Pulmonary artery endothelial cell (primary cell): Measurements from ENCODE around the gene QKI. TPM values are rescaled to one million over a fixed set of nuclear protein-coding genes. Genes with fewer than 3 reads are reported as not detected.

Source experiments
- DNase-seq: peaks from one replicate; pipeline ENCODE4 v3.0.0-alpha.2; 2011; ENCODE audit warnings: low read depth, low spot score
- total RNA-seq: library from RNA; depleted of rRNA; stranded (reverse); fragments of >200 nt; gene quantifications from 2 replicates; pipeline ENCODE4 v1.2.3, GENCODE V29; 2014

Gene QKI
- total RNA-seq, 1 donor from 2014 or later: 195 TPM

DNA sequence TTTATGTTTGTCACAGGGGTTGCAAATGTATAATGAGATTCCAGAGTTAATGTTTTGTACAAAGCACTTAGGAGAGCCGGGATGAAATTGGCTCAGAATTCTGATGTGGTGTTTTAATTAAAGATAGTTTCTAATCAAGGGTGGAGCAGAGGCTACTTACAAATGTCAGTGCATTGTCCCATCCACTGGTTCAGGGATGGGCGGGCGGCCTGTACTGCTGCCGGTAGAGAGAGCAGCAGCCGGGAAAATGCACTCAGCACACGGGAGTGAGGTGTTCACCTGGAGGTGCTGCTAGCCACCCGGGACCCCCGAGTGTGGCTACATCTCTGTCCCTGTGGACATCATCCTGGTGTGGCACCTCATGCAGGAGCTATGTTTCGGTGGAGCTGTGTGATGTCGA, 193.3 kb downstream of the QKI start:
- no peak for DNase-seq

DNA sequence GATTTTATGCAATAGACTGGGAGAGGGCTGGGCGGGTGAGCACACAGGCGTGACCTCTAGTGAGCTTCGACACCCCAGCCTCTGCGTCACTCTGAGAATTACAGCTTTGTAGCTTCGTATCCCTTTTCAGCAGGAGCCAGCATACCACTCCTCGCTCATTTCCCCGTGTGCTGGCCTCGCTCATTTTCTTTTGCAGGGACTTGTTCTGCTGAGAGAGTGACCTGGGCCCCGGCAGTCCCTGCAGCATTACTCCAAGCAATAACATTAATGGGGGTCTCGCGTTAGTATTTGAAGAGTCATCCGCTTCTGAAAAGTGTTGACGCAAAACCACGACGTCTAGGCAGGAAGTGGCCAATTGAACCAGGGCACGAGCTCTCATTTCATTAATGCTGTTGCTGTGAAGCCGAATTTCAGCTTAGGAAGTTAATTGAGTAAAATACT, 193.7 kb downstream of the QKI start:
- DNase-seq: no peak

DNA sequence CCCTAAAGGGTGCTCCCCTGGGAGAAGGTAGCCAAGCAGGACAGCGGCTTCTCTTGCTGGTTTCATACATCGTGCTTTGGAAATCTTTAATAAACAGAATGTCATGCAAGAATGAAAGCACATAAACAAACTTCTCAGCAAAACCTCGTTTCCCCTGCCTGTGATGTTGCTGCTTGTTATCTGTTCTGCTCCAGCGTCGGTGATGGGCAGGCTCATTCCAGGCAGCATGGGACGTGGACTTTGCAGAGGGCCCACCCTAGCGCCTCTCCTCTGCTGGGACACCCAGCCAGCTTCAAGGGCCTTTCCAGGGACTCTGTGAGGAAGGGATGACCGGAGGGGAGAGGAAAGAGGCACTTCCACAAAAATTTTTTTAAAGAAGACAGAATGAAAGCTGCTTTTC, 197.7 kb downstream of the QKI start:
- DNase-seq: no peak

DNA sequence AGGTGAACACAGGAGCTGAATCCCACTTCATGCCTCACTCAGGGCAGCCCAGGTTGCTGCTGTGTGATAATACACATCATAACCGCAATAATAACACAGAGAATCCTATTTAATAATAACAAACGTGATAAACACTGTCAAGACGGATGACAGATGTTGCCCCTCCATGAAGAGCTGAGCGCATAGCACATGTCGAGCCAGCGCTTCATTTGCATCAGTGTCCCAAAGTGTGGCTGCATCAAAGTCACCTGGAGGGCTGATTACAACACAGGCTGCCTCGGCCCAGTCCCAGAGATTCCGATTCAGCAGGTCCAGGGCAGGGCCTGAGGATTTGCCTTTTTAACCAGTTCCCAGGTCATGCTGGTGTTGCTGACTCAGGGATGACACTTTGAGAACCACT, 198.5 kb downstream of the QKI start:
- no peak for DNase-seq

DNA sequence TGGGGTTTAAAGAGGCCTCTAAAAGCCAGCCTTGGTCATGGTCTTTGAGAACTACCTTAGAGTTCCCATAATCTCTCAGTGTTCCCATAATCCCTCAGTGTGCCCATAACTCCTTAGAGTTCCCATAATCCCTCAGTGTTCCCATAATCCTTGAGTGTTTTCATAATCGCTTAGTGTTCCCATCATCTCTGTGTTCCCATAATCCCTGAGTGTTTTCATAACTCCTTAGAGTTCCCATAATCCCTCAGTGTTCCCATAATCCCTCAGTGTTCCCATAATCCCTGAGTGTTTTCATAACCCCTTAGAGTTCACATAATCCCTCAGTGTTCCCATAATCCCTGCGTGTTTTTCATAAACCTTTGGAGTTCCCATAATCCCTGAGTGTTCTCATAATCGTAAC, 199.2 kb downstream of the QKI start:
- DNase-seq: no peak

DNA sequence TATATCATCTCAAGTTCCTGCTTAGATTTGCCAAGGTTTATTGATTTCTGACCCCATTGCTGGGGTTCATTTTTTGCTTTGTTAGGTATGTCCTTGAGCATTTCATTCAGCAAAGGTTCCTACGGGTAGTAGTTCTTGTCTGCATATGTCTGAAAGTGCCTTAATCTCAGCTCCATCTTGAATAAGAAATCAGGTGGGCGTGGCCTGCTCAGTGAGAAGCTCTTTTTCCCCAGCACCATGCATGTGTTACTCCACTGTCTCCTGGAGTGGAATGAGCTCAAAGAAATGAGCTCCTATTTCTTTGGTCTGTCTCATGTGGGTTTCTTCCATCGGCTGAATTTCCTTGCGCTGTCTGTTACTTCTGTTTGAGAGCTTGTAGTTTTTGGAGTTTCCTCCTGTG, 201.9 kb downstream of the QKI start:
- DNase-seq: no peak

DNA sequence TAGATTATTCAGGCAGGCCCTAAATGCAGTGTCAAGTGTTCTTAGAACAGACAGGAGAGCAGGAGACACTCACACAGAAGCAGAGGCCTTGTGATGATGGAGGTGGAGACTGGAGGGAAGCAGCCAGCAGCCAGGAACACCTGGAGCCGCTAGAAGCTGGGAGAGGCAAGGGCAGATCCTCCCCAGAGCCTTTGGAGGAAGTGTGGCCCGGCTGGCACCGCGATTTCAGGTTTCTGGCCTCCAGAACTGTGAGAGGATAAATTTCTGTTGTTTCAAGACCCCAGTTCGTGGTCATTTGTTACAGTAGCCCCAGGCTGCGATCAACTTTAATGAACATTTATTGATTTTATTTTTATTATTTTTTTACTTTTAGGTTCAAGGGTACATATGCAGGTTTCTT, 203.0 kb downstream of the QKI start:
- no peak for DNase-seq

DNA sequence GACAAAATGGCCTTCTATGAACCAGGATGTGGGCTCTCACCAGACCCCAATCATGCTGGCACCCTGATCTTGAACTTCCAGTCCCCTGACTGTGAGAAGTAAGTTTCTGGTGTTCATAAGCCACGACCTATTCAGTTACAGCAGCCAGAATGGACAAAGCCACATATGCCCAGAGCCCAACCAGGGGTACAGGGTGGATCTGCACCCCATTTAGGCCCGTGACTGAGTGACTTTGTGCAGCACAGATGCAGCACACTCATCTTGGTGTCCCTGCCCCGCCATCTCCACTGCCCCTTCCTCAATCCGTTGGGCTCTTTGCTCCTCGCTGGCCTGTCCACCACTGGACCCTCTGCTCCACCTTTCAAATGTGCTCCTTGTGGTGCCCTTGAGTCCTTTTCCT, 205.6 kb downstream of the QKI start:
- no peak for DNase-seq

DNA sequence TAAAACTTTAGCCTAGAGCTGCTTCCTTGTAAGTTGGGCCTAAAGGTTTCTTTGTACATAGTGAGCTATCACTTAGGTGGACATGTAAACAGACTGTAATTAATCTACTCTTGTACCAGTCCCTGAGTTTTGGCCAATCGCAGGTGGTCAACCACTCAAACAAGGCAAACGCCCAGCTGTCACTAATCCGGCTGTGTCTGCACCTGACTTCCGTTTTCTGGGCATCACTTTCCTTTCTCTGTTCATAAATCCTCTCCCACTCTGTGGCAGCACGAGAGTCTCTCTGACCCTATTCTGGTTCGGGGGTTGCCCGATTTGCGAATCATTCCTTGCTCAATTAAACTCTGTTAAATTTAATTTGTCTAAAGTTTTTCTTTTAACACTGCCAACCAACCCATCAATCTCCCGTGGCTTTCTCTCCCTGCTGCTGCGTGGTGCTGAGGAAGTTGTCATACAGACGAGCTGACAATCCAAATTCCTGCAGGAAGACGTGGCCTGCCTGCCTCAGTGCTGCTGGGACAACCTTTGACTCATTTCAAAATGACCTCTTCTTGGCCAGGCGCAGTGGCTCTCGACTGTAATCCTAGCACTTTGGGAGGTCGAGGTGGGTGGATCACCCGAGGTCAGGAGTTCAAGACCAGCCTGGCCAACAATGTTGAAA, 206.3 kb downstream of the QKI start:
- no peak for DNase-seq

DNA sequence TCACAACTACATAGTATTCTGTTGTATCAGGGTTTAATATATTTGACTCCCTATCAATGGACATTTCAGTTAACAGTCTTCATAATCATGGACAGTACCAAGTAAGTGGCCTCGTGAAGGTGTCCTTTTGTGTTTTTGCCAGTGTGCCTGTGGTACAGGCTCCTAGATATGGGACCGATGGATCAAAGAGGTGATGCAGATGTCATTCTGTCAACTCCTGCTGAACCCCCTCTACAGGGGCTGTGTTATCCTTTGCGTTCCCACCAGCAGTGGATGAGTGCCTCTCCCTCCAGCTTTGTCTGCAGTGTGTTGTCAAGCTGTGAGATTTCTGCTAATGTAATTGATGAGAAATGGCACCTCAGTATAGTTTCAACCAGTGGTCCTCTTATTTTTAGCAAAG, 210.7 kb downstream of the QKI start:
- no peak for DNase-seq

DNA sequence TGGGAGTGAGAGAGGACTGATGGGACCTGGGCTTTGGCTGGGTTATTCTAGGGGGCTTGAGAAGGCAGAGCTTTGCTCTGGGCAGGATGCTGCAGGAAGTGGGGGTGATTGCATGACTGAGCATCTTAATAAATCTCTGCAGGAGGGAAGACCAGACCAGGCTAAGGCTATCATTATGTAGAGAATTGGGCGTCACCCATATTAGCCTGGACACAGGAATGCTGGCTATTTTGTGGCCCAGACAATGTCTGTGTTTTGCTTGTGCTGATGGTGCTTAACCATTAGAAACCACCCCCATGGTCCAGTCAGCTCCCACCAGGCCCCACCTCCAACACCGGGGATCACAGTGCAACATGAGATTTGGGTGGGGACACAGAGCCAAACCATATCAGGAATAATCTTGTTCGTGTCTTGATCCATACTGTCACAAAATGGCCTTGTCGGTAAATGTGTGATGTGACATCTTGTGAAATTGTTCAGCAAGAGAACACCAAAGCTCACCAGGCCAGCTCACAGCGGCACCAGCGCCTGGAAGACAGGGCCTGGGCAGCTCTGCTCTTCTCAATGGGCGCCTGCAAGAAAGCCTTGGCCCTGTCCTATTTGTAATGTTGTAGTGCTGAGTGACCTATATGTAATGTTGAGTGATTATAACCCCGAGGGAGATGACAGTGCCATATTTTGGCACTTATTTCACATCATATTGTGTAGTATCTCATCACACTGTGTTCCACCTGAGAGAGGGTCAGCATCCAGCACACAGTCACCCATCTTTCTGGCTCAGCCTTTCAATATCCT, 211.8 kb downstream of the QKI start:
- no peak for DNase-seq

DNA sequence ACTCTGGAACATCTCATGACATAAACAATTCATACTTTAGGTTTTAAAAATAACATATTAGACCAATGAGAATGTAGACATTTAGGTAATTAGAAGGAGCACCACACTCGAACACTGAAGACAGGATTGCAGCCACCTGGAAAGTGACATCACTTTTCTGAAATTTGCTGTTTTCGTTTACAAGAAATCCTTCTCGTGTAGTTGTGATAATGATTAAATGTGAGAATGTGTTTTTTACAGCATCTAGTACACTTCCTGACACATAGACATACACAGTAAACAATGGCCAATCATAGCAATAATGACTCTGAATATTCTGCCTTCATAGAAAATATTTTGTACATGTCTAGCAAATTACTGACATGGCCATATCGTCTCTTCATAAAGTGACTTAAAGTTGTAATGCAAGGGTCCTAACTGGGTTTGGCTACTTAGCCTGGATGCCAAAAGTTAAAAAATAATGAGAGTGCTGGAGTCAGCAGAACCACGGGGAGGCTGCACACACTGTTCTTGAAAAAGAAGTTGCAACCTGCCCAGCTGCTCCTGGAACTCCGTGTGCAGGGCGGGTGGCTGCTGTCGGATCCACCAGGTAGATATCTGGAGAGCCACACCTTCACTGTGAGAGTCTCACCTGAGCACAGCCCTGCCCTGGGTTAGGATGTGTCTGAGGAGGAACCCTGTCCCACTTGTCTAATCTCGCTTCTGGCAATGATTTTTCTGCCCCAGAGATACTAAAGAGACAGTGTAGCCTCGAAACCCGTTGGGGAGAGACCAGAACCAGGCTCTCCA, 212.9 kb downstream of the QKI start:
- DNase-seq: no peak
